HG03103 (cell line): ENCODE measurements around the gene HDGF.

ENCODE experiments used
- ATAC-seq: cut with Tn5 transposase; IDR thresholded peaks from one replicate; pipeline ENCODE4 v1.9.1; 2021; ENCODE audit warnings: low read depth; ENCODE audit not compliant: unreplicated experiment

Gene HDGF

GRCh38 chr1:156703741-156704140 lies 47.7 kb downstream of the HDGF start:
- no peak for ATAC-seq

GRCh38 chr1:156703336-156703735 lies 48.1 kb downstream of the HDGF start:
- ATAC-seq = no peak

- no peak for ATAC-seq
These were observed 50.5 kb downstream of the HDGF start for GRCh38 chr1:156700736-156701531.

GRCh38 chr1:156698995-156699394 lies 52.5 kb downstream of the HDGF start:
- ATAC-seq = no peak

- no peak for ATAC-seq
These were observed 54.0 kb downstream of the HDGF start for GRCh38 chr1:156697481-156697880.

GRCh38 chr1:156696755-156697154 lies 54.7 kb downstream of the HDGF start:
- no peak for ATAC-seq

- ATAC-seq = no peak
These were observed 56.8 kb downstream of the HDGF start for GRCh38 chr1:156694690-156694962.

DNA sequence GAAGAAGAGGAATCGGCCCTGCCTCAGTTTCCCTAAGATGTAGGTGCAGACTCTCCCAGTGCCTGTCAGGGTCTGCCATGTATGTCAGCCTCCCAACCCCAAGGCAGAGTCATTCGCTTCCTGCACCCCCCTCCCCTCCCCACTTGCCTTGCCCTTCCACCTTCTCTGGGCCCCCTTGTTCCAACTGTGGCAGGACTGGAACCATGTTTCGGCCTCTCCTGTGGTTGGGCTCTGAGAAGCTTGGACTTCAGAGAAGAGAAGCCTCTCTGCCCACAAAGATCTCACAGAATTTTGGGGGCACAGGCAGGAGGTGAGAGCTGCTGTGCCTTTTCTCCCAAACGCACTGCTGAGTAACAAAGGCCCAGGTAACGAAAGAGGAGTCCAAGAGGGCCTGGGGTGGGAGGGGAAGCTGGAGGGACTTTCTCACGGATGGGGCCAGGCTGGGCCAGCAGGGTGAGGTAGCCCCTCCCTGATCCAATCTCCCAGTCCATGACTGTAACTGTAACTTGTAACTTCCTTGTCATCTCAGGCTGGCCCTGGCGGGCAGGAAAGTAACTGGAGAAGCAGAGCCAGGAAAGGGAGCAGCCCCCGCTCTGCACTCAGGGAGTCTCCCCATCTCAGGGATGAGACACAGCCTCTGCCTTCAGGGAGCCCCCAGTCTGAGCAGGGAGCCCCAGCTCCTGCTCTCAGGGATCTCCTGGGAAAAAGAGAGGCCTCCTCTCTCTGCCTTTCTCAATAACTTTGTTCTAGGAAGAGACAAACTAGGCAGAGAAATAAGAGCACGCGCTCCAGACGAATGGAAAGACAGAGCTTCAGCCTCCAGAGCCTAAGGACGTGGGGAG lies 57.4 kb downstream of the HDGF start:
- ATAC-seq = no peak

DNA sequence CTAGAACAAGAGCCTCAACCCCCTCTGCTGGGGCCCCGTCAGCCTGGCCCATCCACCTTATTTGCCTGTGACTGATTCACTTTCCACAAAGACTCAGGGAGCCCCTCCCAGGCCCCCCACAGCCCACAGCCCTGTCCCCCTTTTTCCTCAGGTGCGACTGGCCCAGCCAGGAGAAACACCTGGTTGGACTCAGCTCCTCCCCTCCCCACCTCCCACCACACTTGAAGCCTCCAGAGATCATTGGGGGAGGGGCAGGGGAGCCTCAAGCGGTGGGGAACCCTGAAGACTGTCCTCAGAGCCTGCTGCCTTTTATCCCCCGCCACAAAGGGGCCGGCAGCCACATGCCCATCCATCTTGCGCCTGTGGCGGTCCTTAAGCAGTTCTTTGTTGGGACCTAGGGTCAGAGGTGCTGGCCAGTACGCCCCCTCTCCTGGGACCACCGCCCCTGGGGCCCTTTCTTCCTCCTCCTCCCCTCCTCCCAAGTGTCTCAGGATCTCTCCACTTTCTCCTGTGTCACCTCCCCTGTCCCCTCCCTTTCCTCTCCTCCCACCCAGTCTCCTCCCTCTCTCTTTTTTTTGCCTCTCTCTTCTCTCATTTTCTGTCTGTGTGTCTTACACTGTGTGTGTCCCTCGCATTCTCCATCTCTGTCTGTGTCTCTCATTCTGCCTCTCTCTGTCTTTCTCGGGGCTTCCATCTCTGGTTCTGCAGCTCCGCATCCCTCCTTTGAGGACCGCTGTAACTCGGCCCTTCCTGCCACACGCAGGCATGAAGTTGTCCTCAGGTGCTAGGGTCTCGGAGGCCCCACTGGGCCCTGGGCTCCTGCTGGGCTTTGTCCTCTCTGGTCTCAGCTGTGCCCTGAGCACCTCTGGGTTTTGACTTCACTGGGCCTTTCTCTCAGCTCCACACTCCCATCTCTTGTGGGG lies 58.3 kb downstream of the HDGF start:
- ATAC-seq = no peak

- ATAC-seq = no peak
These were observed 59.0 kb downstream of the HDGF start for GRCh38 chr1:156692441-156692924.
